ENCODE results near the gene ENGASE. TPM values are rescaled to one million over a fixed set of nuclear protein-coding genes. Genes with fewer than 3 reads are reported as not detected.
A peak's percentile ranks its signal among the peaks of the same experiment; 100 is the strongest.

ENGASE gene
- total RNA-seq, 1 donor from 2014 or later, result 11.5 TPM

DNA sequence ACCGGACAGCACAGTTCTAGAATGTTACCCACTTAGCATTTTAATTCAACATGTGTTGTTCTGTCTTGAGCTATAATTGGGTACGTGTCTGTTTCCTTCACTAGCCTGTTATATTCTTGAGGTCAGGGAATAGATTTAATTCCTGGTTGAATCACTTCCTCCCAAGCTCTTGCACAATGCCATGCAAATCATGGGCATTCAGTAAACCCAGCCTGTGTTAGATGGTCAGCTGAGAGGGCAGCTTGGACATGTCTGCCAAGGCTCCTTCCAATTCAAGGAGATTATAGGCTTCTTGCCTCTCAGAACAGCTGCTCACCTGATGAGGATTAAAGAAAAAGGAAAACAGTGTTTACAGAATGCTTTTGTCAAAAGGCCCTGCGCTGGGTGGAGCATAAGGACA lies 38.0 kb upstream of the ENGASE start:
- Histone ChIP-seq H3K36me3 (ENCODE audit: insufficient read depth, low read length) (no peaks in the 10 kb centered on the region), H3K79me2 (ENCODE audit: insufficient read depth, low read length) (no peaks in the 10 kb centered on the region), H3K27me3 (ENCODE audit: insufficient read depth, low read length) (peaks cover 5% of the 10 kb centered on the region), H3K4me3 (ENCODE audit: insufficient read depth, low read depth, low read length) (no peak overlapping the region), H3K9me3 (ENCODE audit: insufficient read depth, low read depth, low read length) (no peaks in the 10 kb centered on the region), H4K20me1 (ENCODE audit: insufficient read depth, low read length) (no peaks in the 10 kb centered on the region), H3K4me2 (ENCODE audit: low read length) (no peak overlapping the region), H3K4me1 (ENCODE audit: insufficient read depth, low read length) (peaks cover 11% of the 10 kb centered on the region), H2AFZ (ENCODE audit: low read depth, low read length) (no peak overlapping the region), H3K9ac (ENCODE audit: low read length) (no peak overlapping the region), H3K27ac (ENCODE audit: low read depth, low read length) (no peak overlapping the region)
- no peak overlapping the region for H3K4me3 Mint-ChIP-seq (ENCODE audit: unreplicated experiment)
- no peaks in the 10 kb centered on the region for H3K4me1 Mint-ChIP-seq (ENCODE audit: low read depth, unreplicated experiment)
- TF ChIP-seq EZH2 (IDR thresholded peaks at IDR 0.05; ENCODE audit: insufficient read depth, low read length), result no peak
- TF ChIP-seq, protein P1, sequence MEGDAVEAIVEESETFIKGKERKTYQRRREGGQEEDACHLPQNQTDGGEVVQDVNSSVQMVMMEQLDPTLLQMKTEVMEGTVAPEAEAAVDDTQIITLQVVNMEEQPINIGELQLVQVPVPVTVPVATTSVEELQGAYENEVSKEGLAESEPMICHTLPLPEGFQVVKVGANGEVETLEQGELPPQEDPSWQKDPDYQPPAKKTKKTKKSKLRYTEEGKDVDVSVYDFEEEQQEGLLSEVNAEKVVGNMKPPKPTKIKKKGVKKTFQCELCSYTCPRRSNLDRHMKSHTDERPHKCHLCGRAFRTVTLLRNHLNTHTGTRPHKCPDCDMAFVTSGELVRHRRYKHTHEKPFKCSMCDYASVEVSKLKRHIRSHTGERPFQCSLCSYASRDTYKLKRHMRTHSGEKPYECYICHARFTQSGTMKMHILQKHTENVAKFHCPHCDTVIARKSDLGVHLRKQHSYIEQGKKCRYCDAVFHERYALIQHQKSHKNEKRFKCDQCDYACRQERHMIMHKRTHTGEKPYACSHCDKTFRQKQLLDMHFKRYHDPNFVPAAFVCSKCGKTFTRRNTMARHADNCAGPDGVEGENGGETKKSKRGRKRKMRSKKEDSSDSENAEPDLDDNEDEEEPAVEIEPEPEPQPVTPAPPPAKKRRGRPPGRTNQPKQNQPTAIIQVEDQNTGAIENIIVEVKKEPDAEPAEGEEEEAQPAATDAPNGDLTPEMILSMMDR (IDR thresholded peaks at IDR 0.05; ENCODE audit: insufficient read depth, low read depth, low read length), result no peak
- FAIRE-seq (peak; percentile 41), DNase-seq (ENCODE audit: low read depth) (peak; percentile 84)
- H3K36me3 Mint-ChIP-seq (ENCODE audit: low read depth, unreplicated experiment), result no peaks in the 10 kb centered on the region
- H3K27ac Mint-ChIP-seq (ENCODE audit: unreplicated experiment), result no peak overlapping the region
- peaks cover 2% of the 10 kb centered on the region for H3K9me3 Mint-ChIP-seq (ENCODE audit: unreplicated experiment)
- peaks cover 18% of the 10 kb centered on the region for H3K27me3 Mint-ChIP-seq (ENCODE audit: low read depth, unreplicated experiment)

GRCh38 chr17:79038545-79039135 lies 36.0 kb upstream of the ENGASE start:
- Histone ChIP-seq H3K27me3 (ENCODE audit: insufficient read depth, low read length) (peaks cover 1% of the 10 kb centered on the region), H3K27ac (ENCODE audit: low read depth, low read length) (peak overlapping the region; percentile 48), H3K9me3 (ENCODE audit: insufficient read depth, low read depth, low read length) (no peaks in the 10 kb centered on the region), H3K4me2 (ENCODE audit: low read length) (no peak overlapping the region), H4K20me1 (ENCODE audit: insufficient read depth, low read length) (peaks cover 8% of the 10 kb centered on the region), H3K79me2 (ENCODE audit: insufficient read depth, low read length) (no peaks in the 10 kb centered on the region), H3K4me1 (ENCODE audit: insufficient read depth, low read length) (peaks cover 11% of the 10 kb centered on the region), H3K4me3 (ENCODE audit: insufficient read depth, low read depth, low read length) (no peak overlapping the region), H3K9ac (ENCODE audit: low read length) (no peak overlapping the region), H2AFZ (ENCODE audit: low read depth, low read length) (no peak overlapping the region), H3K36me3 (ENCODE audit: insufficient read depth, low read length) (no peaks in the 10 kb centered on the region)
- Mint-ChIP-seq H3K4me1 (ENCODE audit: low read depth, unreplicated experiment) (no peaks in the 10 kb centered on the region), H3K36me3 (ENCODE audit: low read depth, unreplicated experiment) (no peaks in the 10 kb centered on the region), H3K4me3 (ENCODE audit: unreplicated experiment) (no peak overlapping the region), H3K27ac (ENCODE audit: unreplicated experiment) (no peak overlapping the region), H3K9me3 (ENCODE audit: unreplicated experiment) (peaks cover 2% of the 10 kb centered on the region), H3K27me3 (ENCODE audit: low read depth, unreplicated experiment) (peaks cover 13% of the 10 kb centered on the region)
- FAIRE-seq, result peak; percentile 72
- TF ChIP-seq EZH2 (IDR thresholded peaks at IDR 0.05; ENCODE audit: insufficient read depth, low read length), result no peak
- TF ChIP-seq, protein P1 (IDR thresholded peaks at IDR 0.05; ENCODE audit: insufficient read depth, low read depth, low read length), result no peak
- peak; percentile 89 for DNase-seq (ENCODE audit: low read depth)

DNA sequence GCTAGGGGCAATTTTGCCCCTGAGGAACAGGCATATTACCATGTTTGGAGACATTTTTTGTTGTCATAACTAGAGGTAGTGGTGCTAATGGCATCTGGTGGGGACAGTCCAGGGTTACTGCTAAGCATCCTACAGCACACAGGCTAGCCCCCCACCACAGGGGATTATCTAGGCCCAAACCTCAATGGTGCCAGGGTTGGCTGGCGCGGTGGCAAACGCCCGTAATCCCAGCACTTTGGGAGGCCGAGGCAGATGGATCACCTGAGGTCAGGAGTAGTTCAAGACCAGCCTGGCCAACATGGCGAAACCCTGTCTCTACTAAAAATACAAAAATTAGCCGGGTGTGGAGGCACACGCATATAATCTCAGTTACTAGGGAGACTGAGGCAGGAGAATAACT lies 35.5 kb upstream of the ENGASE start:
- no peak for FAIRE-seq
- H4K20me1 ChIP-seq (ENCODE audit: insufficient read depth, low read length), result peaks cover 8% of the 10 kb centered on the region
- H3K9ac ChIP-seq (ENCODE audit: low read length), result no peak overlapping the region
- H3K4me1 ChIP-seq (ENCODE audit: insufficient read depth, low read length), result peaks cover 11% of the 10 kb centered on the region
- H3K4me3 ChIP-seq (ENCODE audit: insufficient read depth, low read depth, low read length), result no peak overlapping the region
- no peak for DNase-seq (ENCODE audit: low read depth)
- TF ChIP-seq, protein P1 (IDR thresholded peaks at IDR 0.05; ENCODE audit: insufficient read depth, low read depth, low read length), result no peak
- no peak for TF ChIP-seq EZH2 (IDR thresholded peaks at IDR 0.05; ENCODE audit: insufficient read depth, low read length)
- H3K36me3 ChIP-seq (ENCODE audit: insufficient read depth, low read length), result no peaks in the 10 kb centered on the region
- Mint-ChIP-seq H3K4me1 (ENCODE audit: low read depth, unreplicated experiment) (no peaks in the 10 kb centered on the region), H3K9me3 (ENCODE audit: unreplicated experiment) (peaks cover 2% of the 10 kb centered on the region), H3K4me3 (ENCODE audit: unreplicated experiment) (no peak overlapping the region), H3K27ac (ENCODE audit: unreplicated experiment) (no peak overlapping the region), H3K27me3 (ENCODE audit: low read depth, unreplicated experiment) (peaks cover 15% of the 10 kb centered on the region), H3K36me3 (ENCODE audit: low read depth, unreplicated experiment) (no peaks in the 10 kb centered on the region)
- no peaks in the 10 kb centered on the region for H3K79me2 ChIP-seq (ENCODE audit: insufficient read depth, low read length)
- no peaks in the 10 kb centered on the region for H3K27me3 ChIP-seq (ENCODE audit: insufficient read depth, low read length)
- H3K9me3 ChIP-seq (ENCODE audit: insufficient read depth, low read depth, low read length), result no peaks in the 10 kb centered on the region
- no peak overlapping the region for H3K27ac ChIP-seq (ENCODE audit: low read depth, low read length)
- no peak overlapping the region for H2AFZ ChIP-seq (ENCODE audit: low read depth, low read length)
- no peak overlapping the region for H3K4me2 ChIP-seq (ENCODE audit: low read length)
